ENCODE results near the gene FBXO40. TPM values are rescaled to one million over a fixed set of nuclear protein-coding genes. Genes with fewer than 3 reads are reported as not detected.

The FBXO40 gene
- total and polyA plus RNA-seq, 2 of the 8 experiments (the other 6 are each of a cell fraction or from before 2014, with no cell fraction given), result 0.03 TPM; not detected in 1

GRCh38 chr3:121659586-121659985, 66.4 kb downstream of the FBXO40 start (continued):
- TF ChIP-seq CHD7 (IDR thresholded peaks at IDR 0.05; ENCODE audit: insufficient replicate concordance, low read length), result no peak
- no peak for TF ChIP-seq CTBP2 (IDR thresholded peaks at IDR 0.05; ENCODE audit: borderline replicate concordance, insufficient read depth, insufficient read length, low read length)
- TF ChIP-seq KDM5A (IDR thresholded peaks at IDR 0.05; ENCODE audit: low read length), result no peak
- no peak for TF ChIP-seq MAFK (IDR thresholded peaks at IDR 0.05; ENCODE audit: low read depth, low read length)
- no peak for TF ChIP-seq USF2 (IDR thresholded peaks at IDR 0.05; ENCODE audit: low read length)
